ENCODE results near the gene ANGPTL7. TPM values are rescaled to one million over a fixed set of nuclear protein-coding genes. Genes with fewer than 3 reads are reported as not detected.

Gene ANGPTL7
- total and polyA plus RNA-seq, 2 of the 8 experiments (the other 6 are each of a cell fraction or from before 2014, with no cell fraction given): not detected

DNA sequence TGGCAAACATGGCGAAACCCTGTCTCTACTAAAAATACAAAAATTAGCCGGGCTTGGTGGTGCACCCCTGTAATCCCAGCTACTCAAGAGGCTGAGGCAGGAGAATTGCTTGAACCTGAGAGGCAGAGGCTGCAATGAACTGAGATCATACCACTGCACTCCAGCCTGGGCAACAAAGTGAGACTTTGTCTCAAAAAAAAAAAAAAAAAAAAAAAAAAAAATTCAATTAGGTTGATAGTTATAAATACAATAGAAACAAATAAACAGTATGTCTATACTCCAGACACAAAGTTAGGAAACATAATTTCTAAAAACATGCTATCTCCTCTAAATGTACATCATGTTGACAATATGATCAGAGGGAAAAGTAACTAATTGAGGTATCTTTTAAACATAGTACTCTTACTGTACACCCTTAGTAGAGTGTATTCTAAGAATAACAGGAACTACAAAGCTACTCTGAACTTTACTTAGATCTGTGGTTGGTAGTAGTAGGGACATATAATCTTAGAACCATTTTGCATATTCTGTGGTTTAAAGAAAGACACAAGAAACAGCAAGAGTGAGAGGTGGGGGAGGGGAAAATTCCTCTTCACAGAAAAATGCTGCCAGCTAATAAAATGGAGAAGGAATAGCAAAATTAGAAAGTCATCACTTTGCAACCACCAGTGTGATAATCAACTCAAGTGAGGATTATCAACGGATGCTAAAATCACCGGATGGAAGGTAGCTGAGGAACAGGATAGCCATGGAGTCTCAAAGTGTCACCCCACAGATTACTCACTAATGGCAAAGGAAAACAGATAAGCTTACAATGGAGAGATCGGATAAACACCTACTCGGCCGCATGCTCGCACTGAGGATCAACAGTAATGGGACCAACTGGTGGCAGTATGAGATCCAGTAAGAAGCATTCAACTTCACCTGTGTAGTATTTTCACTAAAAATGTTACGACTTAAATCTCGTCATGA, 38.2 kb downstream of the ANGPTL7 start (continued):
- TF ChIP-seq SP2 (IDR thresholded peaks at IDR 0.05; ENCODE audit: low read length): no peak
- no peak for TF ChIP-seq CBX5 (IDR thresholded peaks at IDR 0.05; ENCODE audit: low read depth, low read length)
- TF ChIP-seq KDM5A (IDR thresholded peaks at IDR 0.05; ENCODE audit: low read length): no peak

All from H1 (cell line).